Measurements from ENCODE around the gene C5AR2.

The C5AR2 gene

GRCh38 chr19:47390533-47391488 lies 58.8 kb downstream of the C5AR2 start:
- DNase-seq: no peak

DNA sequence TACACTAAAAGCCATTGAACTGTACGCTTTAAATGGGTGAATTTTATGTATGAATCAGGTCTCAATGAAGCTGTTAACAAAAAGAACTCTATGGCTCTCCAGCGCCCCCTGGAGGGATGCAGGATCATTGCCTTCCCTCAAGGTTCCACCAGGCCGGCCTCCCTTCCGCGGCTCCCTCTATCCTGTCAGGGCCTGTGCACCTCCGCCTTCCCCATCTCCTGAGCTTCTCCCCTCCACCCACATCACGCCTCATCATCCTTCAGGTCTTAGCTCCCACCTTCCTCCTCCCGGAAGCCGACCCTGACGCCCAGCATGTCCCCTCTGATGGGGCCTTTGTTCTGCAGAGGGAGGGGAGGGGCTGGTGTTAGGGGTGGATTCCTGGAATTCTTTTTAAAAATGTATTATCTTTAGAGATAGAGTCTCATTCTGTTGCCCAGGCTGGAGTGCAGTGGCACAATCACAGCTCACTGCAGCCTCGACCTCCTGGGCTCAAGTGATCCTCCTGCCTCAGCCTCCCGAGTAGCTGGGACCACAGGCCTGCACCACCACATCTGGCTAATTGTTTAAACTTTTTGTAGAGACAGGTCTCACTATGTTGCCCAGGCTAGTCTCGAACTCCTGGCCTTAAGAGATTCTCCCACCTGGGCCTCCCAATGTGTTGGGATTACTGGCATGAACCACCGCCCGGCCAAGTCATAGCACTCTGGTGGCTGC lies 59.7 kb downstream of the C5AR2 start:
- DNase-seq: peak; percentile 92
